GM19397 (cell line): ENCODE data around the gene GAA.

Source experiments
- ATAC-seq: cut with Tn5 transposase; IDR thresholded peaks from one replicate; pipeline ENCODE4 v1.9.1; 2021; ENCODE audit warnings: mild to moderate bottlenecking, moderate library complexity; ENCODE audit not compliant: unreplicated experiment

GAA gene

DNA sequence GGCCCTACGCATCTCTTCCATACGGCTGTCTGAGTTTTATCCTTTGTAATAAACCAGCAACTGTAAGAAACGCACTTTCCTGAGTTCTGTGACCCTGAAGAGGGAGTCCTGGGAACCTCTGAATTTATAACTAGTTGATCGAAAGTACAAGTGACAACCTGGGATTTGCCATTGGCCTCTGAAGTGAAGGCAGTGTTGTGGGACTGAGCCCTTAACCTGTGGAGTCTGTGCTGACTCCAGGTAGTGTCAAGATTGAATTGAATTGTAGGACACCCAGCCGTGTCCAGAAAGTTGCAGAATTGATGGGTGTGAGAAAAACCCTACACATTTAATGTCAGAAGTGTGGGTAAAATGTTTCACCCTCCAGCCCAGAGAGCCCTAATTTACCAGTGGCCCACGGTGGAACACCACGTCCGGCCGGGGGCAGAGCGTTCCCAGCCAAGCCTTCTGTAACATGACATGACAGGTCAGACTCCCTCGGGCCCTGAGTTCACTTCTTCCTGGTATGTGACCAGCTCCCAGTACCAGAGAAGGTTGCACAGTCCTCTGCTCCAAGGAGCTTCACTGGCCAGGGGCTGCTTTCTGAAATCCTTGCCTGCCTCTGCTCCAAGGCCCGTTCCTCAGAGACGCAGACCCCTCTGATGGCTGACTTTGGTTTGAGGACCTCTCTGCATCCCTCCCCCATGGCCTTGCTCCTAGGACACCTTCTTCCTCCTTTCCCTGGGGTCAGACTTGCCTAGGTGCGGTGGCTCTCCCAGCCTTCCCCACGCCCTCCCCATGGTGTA, 1.5 kb downstream of the GAA start:
- no peak for ATAC-seq

DNA sequence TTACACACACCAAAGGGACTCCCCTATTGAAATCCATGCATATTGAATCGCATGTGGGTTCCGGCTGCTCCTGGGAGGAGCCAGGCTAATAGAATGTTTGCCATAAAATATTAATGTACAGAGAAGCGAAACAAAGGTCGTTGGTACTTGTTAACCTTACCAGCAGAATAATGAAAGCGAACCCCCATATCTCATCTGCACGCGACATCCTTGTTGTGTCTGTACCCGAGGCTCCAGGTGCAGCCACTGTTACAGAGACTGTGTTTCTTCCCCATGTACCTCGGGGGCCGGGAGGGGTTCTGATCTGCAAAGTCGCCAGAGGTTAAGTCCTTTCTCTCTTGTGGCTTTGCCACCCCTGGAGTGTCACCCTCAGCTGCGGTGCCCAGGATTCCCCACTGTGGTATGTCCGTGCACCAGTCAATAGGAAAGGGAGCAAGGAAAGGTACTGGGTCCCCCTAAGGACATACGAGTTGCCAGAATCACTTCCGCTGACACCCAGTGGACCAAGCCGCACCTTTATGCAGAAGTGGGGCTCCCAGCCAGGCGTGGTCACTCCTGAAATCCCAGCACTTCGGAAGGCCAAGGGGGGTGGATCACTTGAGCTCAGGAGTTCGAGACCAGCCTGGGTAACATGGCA, 2.2 kb downstream of the GAA start:
- ATAC-seq: no peak

DNA sequence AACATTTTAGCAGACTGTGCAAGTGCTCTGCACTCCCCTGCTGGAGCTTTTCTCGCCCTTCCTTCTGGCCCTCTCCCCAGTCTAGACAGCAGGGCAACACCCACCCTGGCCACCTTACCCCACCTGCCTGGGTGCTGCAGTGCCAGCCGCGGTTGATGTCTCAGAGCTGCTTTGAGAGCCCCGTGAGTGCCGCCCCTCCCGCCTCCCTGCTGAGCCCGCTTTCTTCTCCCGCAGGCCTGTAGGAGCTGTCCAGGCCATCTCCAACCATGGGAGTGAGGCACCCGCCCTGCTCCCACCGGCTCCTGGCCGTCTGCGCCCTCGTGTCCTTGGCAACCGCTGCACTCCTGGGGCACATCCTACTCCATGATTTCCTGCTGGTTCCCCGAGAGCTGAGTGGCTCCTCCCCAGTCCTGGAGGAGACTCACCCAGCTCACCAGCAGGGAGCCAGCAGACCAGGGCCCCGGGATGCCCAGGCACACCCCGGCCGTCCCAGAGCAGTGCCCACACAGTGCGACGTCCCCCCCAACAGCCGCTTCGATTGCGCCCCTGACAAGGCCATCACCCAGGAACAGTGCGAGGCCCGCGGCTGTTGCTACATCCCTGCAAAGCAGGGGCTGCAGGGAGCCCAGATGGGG, 3.1 kb downstream of the GAA start:
- no peak for ATAC-seq

- ATAC-seq: no peak
Observed at GRCh38 chr17:80104956-80105375, 3.6 kb downstream of the GAA start.

GRCh38 chr17:80105762-80106161, 4.4 kb downstream of the GAA start:
- ATAC-seq: no peak

DNA sequence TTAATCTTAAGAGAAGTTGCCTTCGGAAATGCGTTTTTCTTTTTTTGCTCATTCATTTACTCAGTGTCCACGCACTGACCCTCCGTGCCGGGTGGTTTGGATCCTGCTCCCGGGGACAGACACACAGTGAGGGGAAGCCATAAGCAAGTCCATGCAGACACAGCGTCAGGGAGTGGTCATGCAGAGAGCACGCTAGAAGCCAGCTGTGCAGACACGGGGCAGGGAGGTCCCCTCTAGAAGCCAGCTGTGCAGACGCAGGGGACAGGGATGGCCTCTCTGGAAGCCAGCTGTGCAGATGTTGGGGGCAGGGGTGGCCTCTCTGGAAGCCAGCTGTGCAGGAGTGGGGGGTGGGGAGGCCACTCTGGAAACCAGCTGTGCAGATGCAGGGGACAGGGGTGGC, 4.8 kb downstream of the GAA start:
- no peak for ATAC-seq

GRCh38 chr17:80106751-80107150, 5.4 kb downstream of the GAA start:
- no peak for ATAC-seq

DNA sequence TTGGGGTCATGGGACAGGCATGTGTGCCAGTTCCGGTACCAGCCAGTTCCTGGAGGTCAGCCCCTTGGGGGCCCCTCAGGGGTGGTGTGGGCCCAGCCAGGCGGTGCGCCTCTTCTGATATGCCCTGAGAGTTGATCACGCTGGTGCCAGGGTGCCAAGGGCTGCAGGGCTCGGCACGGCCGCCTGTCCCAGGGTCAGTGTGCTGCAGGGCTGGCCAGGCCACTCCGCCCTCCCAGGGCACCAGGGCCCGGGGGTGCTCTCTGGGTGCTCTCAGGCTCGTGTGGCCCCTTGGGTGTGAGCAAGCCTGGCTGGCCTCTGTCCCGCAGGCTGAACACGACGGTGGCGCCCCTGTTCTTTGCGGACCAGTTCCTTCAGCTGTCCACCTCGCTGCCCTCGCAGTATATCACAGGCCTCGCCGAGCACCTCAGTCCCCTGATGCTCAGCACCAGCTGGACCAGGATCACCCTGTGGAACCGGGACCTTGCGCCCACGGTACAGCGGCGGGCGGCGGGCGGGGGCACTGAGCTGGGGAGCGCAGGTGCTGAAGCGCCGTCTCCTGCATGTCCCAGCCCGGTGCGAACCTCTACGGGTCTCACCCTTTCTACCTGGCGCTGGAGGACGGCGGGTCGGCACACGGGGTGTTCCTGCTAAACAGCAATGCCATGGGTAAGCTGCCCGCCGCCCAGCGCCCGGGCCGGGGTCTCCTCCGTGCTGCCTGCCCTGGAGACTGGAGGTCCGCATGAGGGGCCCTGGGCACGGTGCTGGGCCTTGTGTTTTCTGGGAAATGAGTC, 6.0 kb downstream of the GAA start:
- no peak for ATAC-seq

DNA sequence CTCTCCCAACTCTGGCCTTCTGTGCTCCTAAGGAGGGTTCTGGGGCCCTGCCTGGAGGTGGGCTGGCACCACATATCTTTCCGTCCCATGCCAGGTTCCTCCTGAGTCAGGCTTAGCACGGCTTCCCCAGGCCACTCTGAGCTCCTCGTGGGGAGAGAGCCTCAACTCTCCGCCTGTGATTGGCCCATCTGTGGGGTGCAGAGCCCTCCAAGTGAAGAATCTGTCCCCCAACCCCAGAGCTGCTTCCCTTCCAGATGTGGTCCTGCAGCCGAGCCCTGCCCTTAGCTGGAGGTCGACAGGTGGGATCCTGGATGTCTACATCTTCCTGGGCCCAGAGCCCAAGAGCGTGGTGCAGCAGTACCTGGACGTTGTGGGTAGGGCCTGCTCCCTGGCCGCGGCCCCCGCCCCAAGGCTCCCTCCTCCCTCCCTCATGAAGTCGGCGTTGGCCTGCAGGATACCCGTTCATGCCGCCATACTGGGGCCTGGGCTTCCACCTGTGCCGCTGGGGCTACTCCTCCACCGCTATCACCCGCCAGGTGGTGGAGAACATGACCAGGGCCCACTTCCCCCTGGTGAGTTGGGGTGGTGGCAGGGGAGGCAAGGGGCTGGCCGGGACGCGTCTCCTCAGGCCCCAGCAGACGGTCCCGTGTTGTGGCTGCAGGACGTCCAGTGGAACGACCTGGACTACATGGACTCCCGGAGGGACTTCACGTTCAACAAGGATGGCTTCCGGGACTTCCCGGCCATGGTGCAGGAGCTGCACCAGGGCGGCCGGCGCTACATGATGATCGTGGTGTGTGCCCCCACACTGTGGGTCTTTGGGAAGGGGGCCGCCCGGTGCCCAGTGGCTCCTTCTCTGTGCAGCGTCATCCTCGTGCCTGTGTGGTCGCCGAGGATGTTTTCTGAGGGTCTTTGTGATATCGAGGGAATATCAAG, 6.9 kb downstream of the GAA start:
- ATAC-seq: no peak

- ATAC-seq: no peak
Observed at GRCh38 chr17:80109066-80109660, 7.8 kb downstream of the GAA start.

- no peak for ATAC-seq
Observed at GRCh38 chr17:80109713-80110446, 8.5 kb downstream of the GAA start.

DNA sequence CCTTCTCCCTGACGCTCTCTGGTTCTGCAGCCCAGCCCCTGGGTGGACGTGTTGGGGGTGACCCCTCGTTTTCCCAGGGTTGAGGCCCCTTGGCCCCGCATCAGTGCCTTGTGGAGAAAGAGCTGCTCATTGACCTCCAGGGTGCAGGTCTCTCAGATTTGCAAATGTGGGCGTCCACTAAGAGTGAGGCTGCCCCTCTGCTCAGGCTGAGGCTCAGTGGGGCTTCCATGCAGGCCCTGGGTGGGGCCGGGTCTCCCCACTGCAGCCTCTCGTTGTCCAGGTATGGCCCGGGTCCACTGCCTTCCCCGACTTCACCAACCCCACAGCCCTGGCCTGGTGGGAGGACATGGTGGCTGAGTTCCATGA, 9.0 kb downstream of the GAA start:
- ATAC-seq: no peak

DNA sequence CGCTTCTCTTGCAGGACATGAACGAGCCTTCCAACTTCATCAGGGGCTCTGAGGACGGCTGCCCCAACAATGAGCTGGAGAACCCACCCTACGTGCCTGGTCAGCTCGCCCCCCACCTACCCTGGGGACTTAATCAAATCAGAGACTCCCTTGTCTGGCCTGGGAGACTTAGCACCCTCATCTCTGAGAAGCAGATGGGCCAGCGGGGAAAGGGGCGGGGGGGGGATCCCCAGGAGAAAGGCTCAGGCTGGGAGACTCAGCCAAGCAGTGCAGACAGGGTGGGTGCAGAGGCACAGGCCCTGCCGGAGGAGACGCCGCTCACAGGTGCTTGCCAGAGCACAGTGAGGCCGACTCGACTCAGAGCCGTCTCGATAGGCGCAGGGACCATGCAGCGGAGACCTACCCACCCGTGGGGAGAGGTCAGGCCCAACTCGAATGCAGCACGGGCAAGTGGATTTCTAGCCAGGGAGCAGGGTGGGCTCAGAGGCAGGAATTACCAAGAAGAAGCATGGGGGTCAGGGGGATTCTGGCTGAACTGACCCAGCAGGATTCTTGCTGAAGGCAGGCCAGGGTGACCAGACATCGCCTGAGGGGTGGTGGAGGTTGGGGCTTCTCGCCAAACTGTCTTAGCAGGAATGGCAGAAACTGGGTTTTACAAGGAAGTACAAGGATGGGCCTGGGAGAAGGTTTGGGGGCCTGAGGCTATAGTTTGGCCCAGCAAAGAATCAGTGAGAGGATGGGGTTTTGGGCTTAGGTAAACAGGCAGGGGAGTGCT, 9.7 kb downstream of the GAA start:
- ATAC-seq: no peak

DNA sequence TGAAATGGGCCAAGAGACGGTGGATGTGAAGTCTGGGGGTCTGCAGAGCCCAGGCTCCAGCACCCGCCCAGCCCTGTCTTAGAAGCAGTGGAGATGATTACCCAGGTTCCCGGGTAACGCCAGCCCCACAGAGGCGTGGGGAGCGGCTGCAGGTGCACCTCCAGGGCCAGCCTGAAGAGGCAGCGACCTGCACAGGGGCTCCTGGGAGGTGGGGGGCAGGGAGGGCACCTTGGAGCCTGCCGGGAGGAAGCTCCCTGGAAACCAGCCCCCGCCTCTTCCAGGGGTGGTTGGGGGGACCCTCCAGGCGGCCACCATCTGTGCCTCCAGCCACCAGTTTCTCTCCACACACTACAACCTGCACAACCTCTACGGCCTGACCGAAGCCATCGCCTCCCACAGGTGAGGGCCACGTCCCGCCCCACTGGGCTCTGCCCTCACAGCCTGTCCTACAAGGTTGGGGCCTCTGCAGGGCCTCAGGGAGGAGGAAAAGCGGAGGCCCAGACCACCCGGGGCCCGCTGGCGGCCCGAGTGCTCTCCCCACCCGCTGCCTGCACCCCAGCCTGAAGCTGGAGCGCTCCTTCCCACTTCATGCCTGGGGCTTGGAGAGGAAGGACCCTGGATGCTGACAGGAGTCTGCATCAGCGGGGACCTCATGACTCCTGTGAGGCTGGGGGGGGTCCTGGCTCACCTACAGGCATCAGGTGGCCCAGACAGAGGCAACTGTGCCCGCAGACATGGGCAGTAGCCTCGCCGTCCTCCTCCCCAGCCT, 10.5 kb downstream of the GAA start:
- no peak for ATAC-seq

- ATAC-seq: no peak
Observed at GRCh38 chr17:80112471-80113032, 11.2 kb downstream of the GAA start.

GRCh38 chr17:80113033-80113484, 11.7 kb downstream of the GAA start:
- no peak for ATAC-seq

DNA sequence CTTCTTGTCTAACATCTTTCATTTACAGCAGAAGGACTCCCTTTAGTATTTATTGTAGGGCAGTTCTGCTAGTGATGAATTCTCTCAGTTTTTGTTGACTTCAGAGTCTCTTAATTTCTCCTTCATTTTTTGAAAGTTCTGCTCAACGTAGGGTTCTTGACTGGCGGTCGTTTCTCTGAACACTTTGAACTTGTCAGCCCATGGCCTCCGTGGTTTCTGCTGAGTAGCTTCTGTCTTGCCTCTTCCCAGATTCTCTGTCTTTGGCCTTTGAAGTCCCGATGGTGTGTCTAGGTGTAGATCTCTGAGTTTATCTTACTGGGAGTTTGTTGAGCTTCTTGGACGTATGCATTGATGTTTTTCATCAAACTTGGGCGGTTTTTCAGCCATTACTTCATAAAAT, 13.4 kb downstream of the GAA start:
- ATAC-seq: no peak
